ENCODE data around the gene MAP3K20. TPM values are rescaled to one million over a fixed set of nuclear protein-coding genes. Genes with fewer than 3 reads are reported as not detected.

MAP3K20 gene
- total RNA-seq = 44.9 and 81.7 TPM in 2 replicates

GRCh38 chr2:173075781-173076580 is at the start of gene MAP3K20:
Gene MAP3K20, plus strand, starts transcription at chr2:173075846. Its CDS starts 15,186 bp downstream, at chr2:173091032.

All from nasal cavity respiratory epithelium epithelial cell of viscerocranial mucosa (primary cell).